DND-41 (cell line): ENCODE results near the gene EHMT1.

Experiments
- ATAC-seq: fragments of 200-7000 bp; cut with Tn5 transposase; 3 replicates; pipeline ENCODE4 v1.9.1; 2021; ENCODE audit warnings: low read depth; ENCODE audit not compliant: insufficient read depth
- DNase-seq: peaks from one replicate; pipeline ENCODE4 v3.0.0-alpha.2; 2020
- H2AFZ ChIP-seq: 2 replicates; pipeline ENCODE4 v1.6.0; 2012; ENCODE audit warnings: low read depth, low read length
- H3K27ac ChIP-seq: 2 replicates; pipeline ENCODE4 v1.5.1; 2012; ENCODE audit warnings: low read length, inconsistent platforms
- H3K27me3 ChIP-seq: fragments of 200-600 bp; sonication (generic); 2 replicates; pipeline ENCODE4 v1.6.0; 2012; ENCODE audit warnings: low read length, mild to moderate bottlenecking, inconsistent platforms; ENCODE audit not compliant: insufficient read depth, poor library complexity
- H3K36me3 ChIP-seq: 2 replicates; pipeline ENCODE4 v1.5.1; 2012; ENCODE audit warnings: low read length, inconsistent platforms; ENCODE audit not compliant: insufficient read depth
- H3K4me1 ChIP-seq: 2 replicates; pipeline ENCODE4 v1.5.1; 2012; ENCODE audit warnings: mild to moderate bottlenecking, low read length; ENCODE audit not compliant: insufficient read depth
- H3K4me2 ChIP-seq: 2 replicates; pipeline ENCODE4 v1.6.0; 2012; ENCODE audit warnings: mild to moderate bottlenecking, moderate library complexity, low read length, inconsistent platforms; ENCODE audit not compliant: insufficient read depth
- H3K4me3 ChIP-seq, 2 experiments: fragments of 200-600 bp in 1 of 2; shearing (Covaris generic) in 1 of 2; 2 replicates each; pipeline ENCODE4 v1.5.1; 2012 to 2016; ENCODE audit warnings: inconsistent platforms in 2 of 2, low read length in 2 of 2, mild to moderate bottlenecking in 2 of 2, low read depth in 1 of 2, moderate library complexity in 1 of 2
- H3K79me2 ChIP-seq: 2 replicates; pipeline ENCODE4 v1.6.0; 2012; ENCODE audit warnings: low read length, inconsistent platforms; ENCODE audit not compliant: insufficient read depth
- H3K9ac ChIP-seq: 2 replicates; pipeline ENCODE4 v1.6.0; 2012; ENCODE audit warnings: low read depth, mild to moderate bottlenecking, inconsistent platforms, low read length, moderate library complexity
- H3K9me3 ChIP-seq: 2 replicates; pipeline ENCODE4 v1.5.1; 2012; ENCODE audit warnings: low read length, moderate library complexity, mild to moderate bottlenecking, inconsistent platforms; ENCODE audit not compliant: insufficient read depth, severe bottlenecking
- H4K20me1 ChIP-seq: 2 replicates; pipeline ENCODE4 v1.6.0; 2012; ENCODE audit warnings: low read length; ENCODE audit not compliant: insufficient read depth
- CTCF ChIP-seq: IDR thresholded peaks from 2 replicates; pipeline ENCODE4 v1.5.1; 2012; ENCODE audit warnings: borderline replicate concordance, low read length, moderate library complexity, mild to moderate bottlenecking; ENCODE audit not compliant: poor library complexity, severe bottlenecking; ENCODE audit errors: extremely low read depth
- EZH2 ChIP-seq: IDR thresholded peaks from 3 replicates; pipeline ENCODE4 v1.6.1; 2012; ENCODE audit warnings: borderline replicate concordance, low read depth, mild to moderate bottlenecking, moderate library complexity, low read length, inconsistent platforms; ENCODE audit not compliant: severe bottlenecking

EHMT1 gene

GRCh38 chr9:137836831-137837241, 218.0 kb downstream of the EHMT1 start:
- Histone ChIP-seq H3K79me2 (no peaks in the 10 kb centered on the region), H3K4me2 (no peak overlapping the region), H3K27me3 (no peaks in the 10 kb centered on the region), H3K4me1 (no peaks in the 10 kb centered on the region), H3K9ac (no peak overlapping the region), H4K20me1 (peaks cover 3% of the 10 kb centered on the region), H3K36me3 (peaks cover 52% of the 10 kb centered on the region), H2AFZ (no peak overlapping the region), H3K4me3 (no peak overlapping the region), H3K27ac (no peak overlapping the region), H3K9me3 (no peaks in the 10 kb centered on the region)
- no peak for ATAC-seq
- no peak for TF ChIP-seq CTCF
- TF ChIP-seq EZH2 = no peak
- DNase-seq = no peak

GRCh38 chr9:137837345-137838278, 218.8 kb downstream of the EHMT1 start:
- Histone ChIP-seq H3K4me2 (no peak overlapping the region), H3K27ac (no peak overlapping the region)

GRCh38 chr9:137838576-137838975, 219.8 kb downstream of the EHMT1 start:
- Histone ChIP-seq H3K4me1 (no peaks in the 10 kb centered on the region), H2AFZ (no peak overlapping the region), H3K4me3 (no peak overlapping the region), H3K9ac (no peak overlapping the region), H3K36me3 (peaks cover 36% of the 10 kb centered on the region), H3K27me3 (no peaks in the 10 kb centered on the region), H3K27ac (no peak overlapping the region), H3K9me3 (no peaks in the 10 kb centered on the region), H3K79me2 (no peaks in the 10 kb centered on the region), H4K20me1 (no peaks in the 10 kb centered on the region), H3K4me2 (no peak overlapping the region)
- TF ChIP-seq EZH2 (no peak), CTCF (no peak)
- ATAC-seq (no peak), DNase-seq (no peak)

More at GRCh38 chr9:137837345-137838278, 218.8 kb downstream of the EHMT1 start:
- H3K4me1 ChIP-seq = no peaks in the 10 kb centered on the region
- H2AFZ ChIP-seq = no peak overlapping the region
- no peaks in the 10 kb centered on the region for H3K79me2 ChIP-seq
- H3K36me3 ChIP-seq = peaks cover 44% of the 10 kb centered on the region
- no peaks in the 10 kb centered on the region for H3K9me3 ChIP-seq
- ATAC-seq (no peak), DNase-seq (no peak)
- TF ChIP-seq EZH2 (no peak), CTCF (no peak)
- H3K27me3 ChIP-seq = no peaks in the 10 kb centered on the region
- H4K20me1 ChIP-seq = no peaks in the 10 kb centered on the region; the same call in 1 of the 2 replicates
- no peak overlapping the region for H3K4me3 ChIP-seq
- H3K9ac ChIP-seq = no peak overlapping the region
